Measurements from ENCODE around the gene NAP1L5. TPM values are rescaled to one million over a fixed set of nuclear protein-coding genes. Genes with fewer than 3 reads are reported as not detected.

The NAP1L5 gene
- total and polyA plus RNA-seq, 2 donors = 3.8 to 9.4 TPM

- 97% methylated on average over 7 of the region's 7 CpGs for WGBS
- Histone ChIP-seq H3K9me3 (ENCODE audit: control insufficient read depth in 2 of 2, insufficient read depth in 1 of 2, low read length in 1 of 2) (no peaks in the 10 kb centered on the region), H3K36me3 (ENCODE audit: control insufficient read depth in 2 of 2, insufficient read depth in 2 of 2, low read length in 1 of 2) (peaks cover 8 to 15% of the 10 kb centered on the region in 2 donors)
Measured at GRCh38 chr4:88660446-88661294, 37.0 kb downstream of the NAP1L5 start.

GRCh38 chr4:88659890-88660208 is 37.8 kb downstream of the NAP1L5 start:
- no peak for DNase-seq (ENCODE audit: low read depth in 6 of 9, low spot score in 9 of 9)
- Histone ChIP-seq H3K4me3 (ENCODE audit: low read length in 2 of 2) (no peak overlapping the region), H3K36me3 (ENCODE audit: control insufficient read depth in 2 of 2, insufficient read depth in 2 of 2, low read length in 1 of 2) (peaks cover 11 to 20% of the 10 kb centered on the region in 2 donors)

More at GRCh38 chr4:88660446-88661294, 37.0 kb downstream of the NAP1L5 start:
- Histone ChIP-seq H3K4me1 (ENCODE audit: control insufficient read depth in 2 of 2, insufficient read depth in 2 of 2, low read length in 2 of 2) (no peaks in the 10 kb centered on the region), H3K27me3 (ENCODE audit: control insufficient read depth in 2 of 2, insufficient read depth in 1 of 2, low read length in 1 of 2) (no peaks in the 10 kb centered on the region), H3K4me3 (ENCODE audit: low read length in 2 of 2) (no peak overlapping the region), H3K27ac (ENCODE audit: low read depth in 1 of 2, low read length in 1 of 2) (no peak overlapping the region)
- no peak for DNase-seq (ENCODE audit: low read depth in 6 of 9, low spot score in 9 of 9)

GRCh38 chr4:88659055-88659889 is 38.4 kb downstream of the NAP1L5 start:
- no peaks in the 10 kb centered on the region for H3K4me1 ChIP-seq (ENCODE audit: control insufficient read depth in 2 of 2, insufficient read depth in 2 of 2, low read length in 2 of 2)
- H3K4me3 ChIP-seq (ENCODE audit: low read length in 2 of 2) = no peak overlapping the region
- no peaks in the 10 kb centered on the region for H3K27me3 ChIP-seq (ENCODE audit: control insufficient read depth in 2 of 2, insufficient read depth in 1 of 2, low read length in 1 of 2)
- H3K36me3 ChIP-seq (ENCODE audit: control insufficient read depth in 2 of 2, insufficient read depth in 2 of 2, low read length in 1 of 2) = peaks cover 11 to 20% of the 10 kb centered on the region in 2 donors
- H3K27ac ChIP-seq (ENCODE audit: low read depth in 1 of 2, low read length in 1 of 2) = peak overlapping the region in 1 of 2 donors; percentile 9
- H3K9me3 ChIP-seq (ENCODE audit: control insufficient read depth in 2 of 2, insufficient read depth in 1 of 2, low read length in 1 of 2) = no peaks in the 10 kb centered on the region
- peak in 2 of 9 donors; percentile 13 to 27 for DNase-seq (ENCODE audit: low read depth in 6 of 9, low spot score in 9 of 9)
- 64% methylated on average over 4 of the region's 4 CpGs for WGBS

More at GRCh38 chr4:88659890-88660208, 37.8 kb downstream of the NAP1L5 start:
- Histone ChIP-seq H3K9me3 (ENCODE audit: control insufficient read depth in 2 of 2, insufficient read depth in 1 of 2, low read length in 1 of 2) (no peaks in the 10 kb centered on the region), H3K27me3 (ENCODE audit: control insufficient read depth in 2 of 2, insufficient read depth in 1 of 2, low read length in 1 of 2) (no peaks in the 10 kb centered on the region), H3K27ac (ENCODE audit: low read depth in 1 of 2, low read length in 1 of 2) (no peak overlapping the region), H3K4me1 (ENCODE audit: control insufficient read depth in 2 of 2, insufficient read depth in 2 of 2, low read length in 2 of 2) (no peaks in the 10 kb centered on the region)

- H3K9me3 ChIP-seq (ENCODE audit: control insufficient read depth in 2 of 2, insufficient read depth in 1 of 2, low read length in 1 of 2) = no peaks in the 10 kb centered on the region
- peaks cover 18 to 31% of the 10 kb centered on the region in 2 donors for H3K36me3 ChIP-seq (ENCODE audit: control insufficient read depth in 2 of 2, insufficient read depth in 2 of 2, low read length in 1 of 2)
- 98% methylated on average over 3 of the region's 3 CpGs for WGBS
- DNase-seq (ENCODE audit: low read depth in 6 of 9, low spot score in 9 of 9) = no peak
- no peak overlapping the region for H3K4me3 ChIP-seq (ENCODE audit: low read length in 2 of 2)
- H3K4me1 ChIP-seq (ENCODE audit: control insufficient read depth in 2 of 2, insufficient read depth in 2 of 2, low read length in 2 of 2) = no peaks in the 10 kb centered on the region
- no peak overlapping the region for H3K27ac ChIP-seq (ENCODE audit: low read depth in 1 of 2, low read length in 1 of 2)
- no peaks in the 10 kb centered on the region for H3K27me3 ChIP-seq (ENCODE audit: control insufficient read depth in 2 of 2, insufficient read depth in 1 of 2, low read length in 1 of 2)
Measured at GRCh38 chr4:88655226-88655625, 42.4 kb downstream of the NAP1L5 start.

- H3K27ac ChIP-seq (ENCODE audit: low read depth in 1 of 2, low read length in 1 of 2) = no peak overlapping the region
- no peaks in the 10 kb centered on the region for H3K4me1 ChIP-seq (ENCODE audit: control insufficient read depth in 2 of 2, insufficient read depth in 2 of 2, low read length in 2 of 2)
- 94% methylated on average over 4 of the region's 4 CpGs for WGBS
- no peaks in the 10 kb centered on the region for H3K9me3 ChIP-seq (ENCODE audit: control insufficient read depth in 2 of 2, insufficient read depth in 1 of 2, low read length in 1 of 2)
- H3K36me3 ChIP-seq (ENCODE audit: control insufficient read depth in 2 of 2, insufficient read depth in 2 of 2, low read length in 1 of 2) = peaks cover 18 to 27% of the 10 kb centered on the region in 2 donors
- H3K4me3 ChIP-seq (ENCODE audit: low read length in 2 of 2) = no peak overlapping the region
- H3K27me3 ChIP-seq (ENCODE audit: control insufficient read depth in 2 of 2, insufficient read depth in 1 of 2, low read length in 1 of 2) = no peaks in the 10 kb centered on the region
- DNase-seq (ENCODE audit: low read depth in 6 of 9, low spot score in 9 of 9) = no peak
Measured at GRCh38 chr4:88653371-88653946, 44.2 kb downstream of the NAP1L5 start.

GRCh38 chr4:88649716-88650115 is 47.9 kb downstream of the NAP1L5 start:
- DNase-seq (ENCODE audit: low read depth in 6 of 9, low spot score in 9 of 9) = no peak
- Histone ChIP-seq H3K4me3 (ENCODE audit: low read length in 2 of 2) (no peak overlapping the region), H3K27me3 (ENCODE audit: control insufficient read depth in 2 of 2, insufficient read depth in 1 of 2, low read length in 1 of 2) (no peaks in the 10 kb centered on the region), H3K36me3 (ENCODE audit: control insufficient read depth in 2 of 2, insufficient read depth in 2 of 2, low read length in 1 of 2) (peaks cover 10 to 12% of the 10 kb centered on the region in 2 donors), H3K9me3 (ENCODE audit: control insufficient read depth in 2 of 2, insufficient read depth in 1 of 2, low read length in 1 of 2) (no peaks in the 10 kb centered on the region), H3K4me1 (ENCODE audit: control insufficient read depth in 2 of 2, insufficient read depth in 2 of 2, low read length in 2 of 2) (no peaks in the 10 kb centered on the region), H3K27ac (ENCODE audit: low read depth in 1 of 2, low read length in 1 of 2) (no peak overlapping the region)
- WGBS = 90% methylated on average over 3 of the region's 3 CpGs

- DNase-seq (ENCODE audit: low read depth in 6 of 9, low spot score in 9 of 9) = no peak
- Histone ChIP-seq H3K9me3 (ENCODE audit: control insufficient read depth in 2 of 2, insufficient read depth in 1 of 2, low read length in 1 of 2) (no peaks in the 10 kb centered on the region), H3K4me1 (ENCODE audit: control insufficient read depth in 2 of 2, insufficient read depth in 2 of 2, low read length in 2 of 2) (no peaks in the 10 kb centered on the region), H3K36me3 (ENCODE audit: control insufficient read depth in 2 of 2, insufficient read depth in 2 of 2, low read length in 1 of 2) (no peaks in the 10 kb centered on the region), H3K27ac (ENCODE audit: low read depth in 1 of 2, low read length in 1 of 2) (no peak overlapping the region), H3K4me3 (ENCODE audit: low read length in 2 of 2) (no peak overlapping the region), H3K27me3 (ENCODE audit: control insufficient read depth in 2 of 2, insufficient read depth in 1 of 2, low read length in 1 of 2) (no peaks in the 10 kb centered on the region)
- 98% methylated on average over 7 of the region's 7 CpGs for WGBS
Measured at GRCh38 chr4:88646528-88647280, 50.9 kb downstream of the NAP1L5 start.

GRCh38 chr4:88645994-88646393 is 51.6 kb downstream of the NAP1L5 start:
- no peaks in the 10 kb centered on the region for H3K27me3 ChIP-seq (ENCODE audit: control insufficient read depth in 2 of 2, insufficient read depth in 1 of 2, low read length in 1 of 2)
- no peaks in the 10 kb centered on the region for H3K36me3 ChIP-seq (ENCODE audit: control insufficient read depth in 2 of 2, insufficient read depth in 2 of 2, low read length in 1 of 2)
- 99% methylated on average over 1 of the region's 1 CpG for WGBS
- DNase-seq (ENCODE audit: low read depth in 6 of 9, low spot score in 9 of 9) = no peak
- H3K27ac ChIP-seq (ENCODE audit: low read depth in 1 of 2, low read length in 1 of 2) = no peak overlapping the region
- H3K4me3 ChIP-seq (ENCODE audit: low read length in 2 of 2) = no peak overlapping the region
- H3K4me1 ChIP-seq (ENCODE audit: control insufficient read depth in 2 of 2, insufficient read depth in 2 of 2, low read length in 2 of 2) = no peaks in the 10 kb centered on the region
- H3K9me3 ChIP-seq (ENCODE audit: control insufficient read depth in 2 of 2, insufficient read depth in 1 of 2, low read length in 1 of 2) = no peaks in the 10 kb centered on the region

All from thymus (tissue), 11 donors.